Osteocyte (in vitro differentiated cells): ENCODE data around the gene PNPLA2. TPM values are rescaled to one million over a fixed set of nuclear protein-coding genes. Genes with fewer than 3 reads are reported as not detected.

Source experiments
- DNase-seq: peaks from one replicate; pipeline ENCODE4 v3.0.0; 2021; ENCODE audit warnings: mixed read lengths; ENCODE audit not compliant: unreplicated experiment; ENCODE audit errors: extremely low spot score
- H3K27ac Mint-ChIP-seq: one replicate; pipeline ENCODE4 v1.8.0; 2021; ENCODE audit warnings: mild to moderate bottlenecking, mixed read lengths; ENCODE audit not compliant: unreplicated experiment
- H3K27me3 Mint-ChIP-seq: one replicate; pipeline ENCODE4 v1.8.0; 2021; ENCODE audit warnings: mixed read lengths; ENCODE audit not compliant: unreplicated experiment
- H3K36me3 Mint-ChIP-seq: one replicate; pipeline ENCODE4 v1.8.0; 2021; ENCODE audit warnings: mixed read lengths; ENCODE audit not compliant: unreplicated experiment
- H3K4me1 Mint-ChIP-seq: one replicate; pipeline ENCODE4 v1.8.0; 2021; ENCODE audit warnings: mixed read lengths; ENCODE audit not compliant: unreplicated experiment
- H3K4me3 Mint-ChIP-seq: one replicate; pipeline ENCODE4 v1.8.0; 2021; ENCODE audit warnings: mild to moderate bottlenecking, moderate library complexity, mixed read lengths; ENCODE audit not compliant: unreplicated experiment
- H3K9me3 Mint-ChIP-seq: one replicate; pipeline ENCODE4 v1.8.0; 2021; ENCODE audit warnings: mixed read lengths; ENCODE audit not compliant: unreplicated experiment
- CTCF ChIP-seq: fragments of 200-600 bp; sonication (generic); IDR thresholded peaks from 2 replicates; pipeline ENCODE4 v1.5.0; 2021; ENCODE audit warnings: antibody characterized with exemption, mild to moderate bottlenecking, moderate library complexity
- total RNA-seq: library from RNA; stranded (reverse); gene quantifications from 2 replicates; pipeline ENCODE4 v1.2.1, GENCODE V29; 2021

PNPLA2 gene
- total RNA-seq, 1 donor from 2014 or later: 96.4 TPM

GRCh38 chr11:849951-850774 is 31.4 kb downstream of the PNPLA2 start:
- no peak for DNase-seq
- no peak overlapping the region for H3K27ac Mint-ChIP-seq
- TF ChIP-seq CTCF: no peak
- H3K4me1 Mint-ChIP-seq: peaks cover 39% of the 10 kb centered on the region
- peak overlapping the region; percentile 62 for H3K4me3 Mint-ChIP-seq
- H3K36me3 Mint-ChIP-seq: no peaks in the 10 kb centered on the region
- no peaks in the 10 kb centered on the region for H3K27me3 Mint-ChIP-seq
- H3K9me3 Mint-ChIP-seq: no peaks in the 10 kb centered on the region

- Mint-ChIP-seq H3K9me3 (no peaks in the 10 kb centered on the region), H3K36me3 (no peaks in the 10 kb centered on the region), H3K4me3 (peak overlapping the region; percentile 62), H3K4me1 (peaks cover 30% of the 10 kb centered on the region), H3K27me3 (no peaks in the 10 kb centered on the region), H3K27ac (no peak overlapping the region)
- DNase-seq: no peak
- no peak for TF ChIP-seq CTCF
These were observed 32.4 kb downstream of the PNPLA2 start for GRCh38 chr11:850775-851763.

GRCh38 chr11:852762-853161 is 34.0 kb downstream of the PNPLA2 start:
- no peaks in the 10 kb centered on the region for H3K9me3 Mint-ChIP-seq
- TF ChIP-seq CTCF: no peak
- H3K4me3 Mint-ChIP-seq: no peak overlapping the region

GRCh38 chr11:853682-854448 is 35.2 kb downstream of the PNPLA2 start:
- Mint-ChIP-seq H3K27ac (no peak overlapping the region), H3K9me3 (no peaks in the 10 kb centered on the region), H3K4me1 (peaks cover 15% of the 10 kb centered on the region), H3K4me3 (no peak overlapping the region), H3K27me3 (no peaks in the 10 kb centered on the region), H3K36me3 (no peaks in the 10 kb centered on the region)
- TF ChIP-seq CTCF: no peak
- DNase-seq: no peak

More at GRCh38 chr11:852762-853161, 34.0 kb downstream of the PNPLA2 start:
- no peaks in the 10 kb centered on the region for H3K27me3 Mint-ChIP-seq
- peaks cover 20% of the 10 kb centered on the region for H3K4me1 Mint-ChIP-seq
- no peak overlapping the region for H3K27ac Mint-ChIP-seq
- DNase-seq: no peak
- H3K36me3 Mint-ChIP-seq: no peaks in the 10 kb centered on the region
